ENCODE data around the gene SLC6A20.
"Not testable (repeated sequence)": the region's sequence is repeated elsewhere in the genome, so short reads cannot be mapped to it uniquely, and the experiment has no call there.

SLC6A20 gene

GRCh38 chr3:45756055-45756454 is 40.3 kb downstream of the SLC6A20 start:
- DNase-seq, result no peak

- no peak for DNase-seq
Measured at GRCh38 chr3:45754461-45754860, 41.9 kb downstream of the SLC6A20 start.

GRCh38 chr3:45753095-45753494 is 43.2 kb downstream of the SLC6A20 start:
- no peak for DNase-seq

- DNase-seq, result no peak
Measured at GRCh38 chr3:45751537-45752242, 44.6 kb downstream of the SLC6A20 start.

GRCh38 chr3:45749880-45750279 is 46.5 kb downstream of the SLC6A20 start:
- no peak for DNase-seq

GRCh38 chr3:45749036-45749600 is 47.2 kb downstream of the SLC6A20 start:
- not testable (repeated sequence) for DNase-seq

GRCh38 chr3:45748068-45748467 is 48.3 kb downstream of the SLC6A20 start:
- DNase-seq, result no peak

GRCh38 chr3:45746777-45747622 is 49.3 kb downstream of the SLC6A20 start:
- DNase-seq, result no peak

GRCh38 chr3:45746165-45746776 is 50.1 kb downstream of the SLC6A20 start:
- no peak for DNase-seq

- no peak for DNase-seq
Measured at GRCh38 chr3:45742461-45743089, 53.8 kb downstream of the SLC6A20 start.

- DNase-seq, result peak; percentile 23
Measured at GRCh38 chr3:45741742-45742460, 54.4 kb downstream of the SLC6A20 start.

GRCh38 chr3:45741247-45741646 is 55.1 kb downstream of the SLC6A20 start:
- DNase-seq, result no peak

GRCh38 chr3:45739991-45740390 is 56.3 kb downstream of the SLC6A20 start:
- DNase-seq, result no peak

GRCh38 chr3:45737234-45737633 is 59.1 kb downstream of the SLC6A20 start:
- no peak for DNase-seq

GRCh38 chr3:45736707-45737106 is 59.6 kb downstream of the SLC6A20 start:
- DNase-seq, result no peak

- no peak for DNase-seq
Measured at GRCh38 chr3:45730409-45731154, 65.8 kb downstream of the SLC6A20 start.

- DNase-seq, result no peak
Measured at GRCh38 chr3:45729614-45730013, 66.7 kb downstream of the SLC6A20 start.

GRCh38 chr3:45724911-45725310 is 71.4 kb downstream of the SLC6A20 start:
- DNase-seq, result no peak

GRCh38 chr3:45719655-45720487 is 76.5 kb downstream of the SLC6A20 start:
- no peak for DNase-seq

GRCh38 chr3:45716790-45717336 is 79.5 kb downstream of the SLC6A20 start:
- DNase-seq, result no peak

Measured in CD4-positive, alpha-beta T cell treated with Interleukin-6 for 4 hours (primary cell).